Colonic mucosa (tissue), 4 donors: ENCODE data around the gene TWF2. TPM values are rescaled to one million over a fixed set of nuclear protein-coding genes. Genes with fewer than 3 reads are reported as not detected.

ENCODE experiments used
- DNase-seq: peaks from one replicate; pipeline ENCODE4 v3.0.0-alpha.2; 2020
- H3K27ac ChIP-seq: fragments of 200-600 bp; one replicate; pipeline ENCODE4 v1.8.0; 2021
- H3K27me3 ChIP-seq: fragments of 200-600 bp; one replicate; pipeline ENCODE4 v1.8.0; 2021
- H3K36me3 ChIP-seq: fragments of 200-600 bp; one replicate; pipeline ENCODE4 v1.8.0; 2021
- H3K4me1 ChIP-seq: fragments of 200-600 bp; one replicate; pipeline ENCODE4 v1.8.0; 2021; ENCODE audit warnings: mild to moderate bottlenecking
- H3K4me3 ChIP-seq: fragments of 200-600 bp; one replicate; pipeline ENCODE4 v1.8.0; 2021
- H3K9ac ChIP-seq, 2 donors: one replicate each; pipeline ENCODE4 v1.7.0; 2013; ENCODE audit warnings: control low read depth in 2 of 2, low read depth in 2 of 2, low read length in 2 of 2
- H3K9me3 ChIP-seq: fragments of 200-600 bp; one replicate; pipeline ENCODE4 v1.8.0; 2021
- CTCF ChIP-seq: fragments of 200-600 bp; IDR thresholded peaks from one replicate; pipeline ENCODE4 v1.8.0; 2022; ENCODE audit warnings: antibody characterized with exemption, mild to moderate bottlenecking
- intact Hi-C: fragments of 100-400 bp; cut with DNase I; formaldehyde crosslinking; loops from one replicate; pipeline ENCODE4 v1.14.1; 2022
- total RNA-seq, 2 donors: library from RNA; stranded (reverse); fragmentation: NEBNext Ultra II Directional in 1 of 2; extraction: Animal tissue kit (Norgen Biotek cat#: 25700) in 1 of 2; gene quantifications; one replicate each; pipeline ENCODE4 v1.2.1, GENCODE V29; 2021
- donor health status: healthy.
- donor health status: DM: no; HTN: no; CAD: no.
- donor health status: DM: no; HTN: no; CAD: no.

TWF2 gene
- total RNA-seq, 2 donors from 2014 or later: 44.2 to 45.0 TPM

GRCh38 chr3:52216585-52217408 is 22.2 kb downstream of the TWF2 start:
- peak; percentile 92 for DNase-seq
- Histone ChIP-seq H3K27me3 (no peaks in the 10 kb centered on the region), H3K36me3 (peaks cover 11% of the 10 kb centered on the region), H3K9me3 (no peaks in the 10 kb centered on the region), H3K27ac (peak overlapping the region; percentile 85), H3K4me3 (no peak overlapping the region), H3K9ac (peak overlapping the region in 1 of 2 donors; percentile 41), H3K4me1 (peaks cover 22% of the 10 kb centered on the region)
- intact Hi-C loops: loop anchor here (10.0 kb wide), 1 partner anchor 62 kb away; the partner anchor contains the start of gene POC1A
- no peak for TF ChIP-seq CTCF

DNA sequence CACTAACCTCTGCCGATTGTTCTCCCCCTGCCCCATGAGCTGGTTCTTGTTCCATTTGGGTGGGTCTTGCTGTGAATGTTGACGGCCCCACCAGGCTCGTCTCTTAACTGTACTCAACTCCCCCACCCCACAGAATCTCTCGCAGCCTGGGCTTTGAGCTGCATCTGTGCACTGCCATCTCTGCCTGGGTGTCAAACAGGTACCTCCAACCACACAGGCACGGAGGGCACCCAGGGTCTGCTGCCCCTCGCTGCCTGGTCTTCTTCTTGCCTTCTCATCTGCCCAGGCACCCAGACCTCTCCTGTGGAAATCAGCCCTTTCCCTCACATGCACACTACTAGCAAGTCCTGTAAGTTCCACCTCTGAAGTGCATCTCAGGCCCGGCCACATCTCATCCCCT is 23.6 kb downstream of the TWF2 start:
- Histone ChIP-seq H3K27me3 (no peaks in the 10 kb centered on the region), H3K9ac (no peak overlapping the region), H3K4me1 (peaks cover 22% of the 10 kb centered on the region), H3K36me3 (peaks cover 14% of the 10 kb centered on the region), H3K27ac (no peak overlapping the region), H3K9me3 (no peaks in the 10 kb centered on the region), H3K4me3 (no peak overlapping the region)
- no peak for TF ChIP-seq CTCF
- DNase-seq: no peak
- intact Hi-C loops: loop anchor here (10.0 kb wide), 1 partner anchor 61 kb away; the partner anchor contains the start of gene POC1A

- Histone ChIP-seq H3K4me1 (peaks cover 22% of the 10 kb centered on the region), H3K9ac (no peak overlapping the region), H3K36me3 (peaks cover 18% of the 10 kb centered on the region), H3K27ac (no peak overlapping the region), H3K27me3 (no peaks in the 10 kb centered on the region), H3K4me3 (no peak overlapping the region), H3K9me3 (no peaks in the 10 kb centered on the region)
- DNase-seq: no peak
- intact Hi-C loops: loop anchor here (10.0 kb wide), 1 partner anchor 59 kb away; the partner anchor contains the start of gene POC1A
- TF ChIP-seq CTCF: no peak
Observed at GRCh38 chr3:52213901-52214300, 25.1 kb downstream of the TWF2 start.

DNA sequence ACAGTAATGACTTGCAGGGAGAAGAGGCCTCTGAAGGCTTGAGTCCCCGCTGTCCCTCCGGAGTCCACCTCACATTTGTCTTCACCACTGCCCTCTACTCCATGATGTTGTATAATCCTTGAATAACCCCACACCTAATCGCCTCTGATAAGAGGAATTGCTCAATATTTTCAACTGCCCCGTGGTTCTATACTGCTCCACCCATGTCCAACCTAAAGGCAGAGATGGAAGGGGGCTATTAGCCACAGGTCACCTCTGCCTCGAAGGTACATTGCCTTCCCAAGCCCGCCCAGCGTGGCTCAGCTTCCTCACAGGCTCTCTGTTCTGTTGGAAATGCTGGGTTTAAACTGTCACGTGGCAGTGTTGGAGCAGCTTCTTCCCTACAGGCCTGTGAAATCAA is 26.0 kb downstream of the TWF2 start:
- no peak for TF ChIP-seq CTCF
- Histone ChIP-seq H3K4me1 (peaks cover 17% of the 10 kb centered on the region), H3K36me3 (peaks cover 26% of the 10 kb centered on the region), H3K27me3 (no peaks in the 10 kb centered on the region), H3K9me3 (no peaks in the 10 kb centered on the region), H3K9ac (no peak overlapping the region), H3K27ac (no peak overlapping the region), H3K4me3 (no peak overlapping the region)
- intact Hi-C loops: loop anchor here (10.0 kb wide), 1 partner anchor 58 kb away; the partner anchor contains the start of gene POC1A
- no peak for DNase-seq

- H3K36me3 ChIP-seq: peaks cover 38% of the 10 kb centered on the region
- no peak overlapping the region for H3K27ac ChIP-seq
- intact Hi-C loops: loop anchor here (10.0 kb wide), 1 partner anchor 57 kb away; the partner anchor contains the start of gene POC1A
- TF ChIP-seq CTCF: no peak
- DNase-seq: no peak
- H3K9ac ChIP-seq: no peak overlapping the region
- H3K4me1 ChIP-seq: peaks cover 2% of the 10 kb centered on the region
- H3K4me3 ChIP-seq: no peak overlapping the region
- H3K27me3 ChIP-seq: no peaks in the 10 kb centered on the region
- no peaks in the 10 kb centered on the region for H3K9me3 ChIP-seq
Observed at GRCh38 chr3:52211268-52211891, 27.6 kb downstream of the TWF2 start.
